Hepatocyte (in vitro differentiated cells): ENCODE results near the gene ORAI2. TPM values are rescaled to one million over a fixed set of nuclear protein-coding genes. Genes with fewer than 3 reads are reported as not detected.

Experiments used
- DNase-seq: peaks from one replicate; pipeline ENCODE4 v3.0.0-alpha.2; 2016; ENCODE audit warnings: low spot score
- H2AFZ ChIP-seq: fragments of 200-600 bp; sonication (generic); 2 replicates; pipeline ENCODE4 v1.6.0; 2016; ENCODE audit warnings: antibody characterized with exemption, mild to moderate bottlenecking
- H3K27ac ChIP-seq: fragments of 200-600 bp; sonication (generic); 2 replicates; pipeline ENCODE4 v1.5.1; 2016; ENCODE audit warnings: mild to moderate bottlenecking
- H3K27me3 ChIP-seq: fragments of 200-600 bp; sonication (generic); 2 replicates; pipeline ENCODE4 v1.6.1; 2016
- H3K36me3 ChIP-seq: fragments of 200-600 bp; sonication (generic); replicated peaks from 2 replicates; pipeline ENCODE4 v1.5.1; 2016; ENCODE audit warnings: low read depth; ENCODE audit not compliant: insufficient read depth
- H3K4me1 ChIP-seq: fragments of 200-600 bp; sonication (generic); 2 replicates; pipeline ENCODE4 v1.5.1; 2016; ENCODE audit warnings: mild to moderate bottlenecking, moderate library complexity; ENCODE audit not compliant: insufficient read depth
- H3K4me2 ChIP-seq: fragments of 200-600 bp; sonication (generic); 2 replicates; pipeline ENCODE4 v1.6.0; 2016
- H3K4me3 ChIP-seq: fragments of 200-600 bp; sonication (generic); 2 replicates; pipeline ENCODE4 v1.5.1; 2016; ENCODE audit warnings: mild to moderate bottlenecking
- H3K79me2 ChIP-seq: fragments of 200-600 bp; sonication (generic); 2 replicates; pipeline ENCODE4 v1.6.0; 2017; ENCODE audit warnings: mild to moderate bottlenecking
- H3K9me2 ChIP-seq: fragments of 200-600 bp; sonication (generic); replicated peaks from 2 replicates; pipeline ENCODE4 v1.6.0; 2017; ENCODE audit warnings: mild to moderate bottlenecking; ENCODE audit not compliant: insufficient read depth
- H3K9me3 ChIP-seq: fragments of 200-600 bp; sonication (generic); 2 replicates; pipeline ENCODE4 v1.5.1; 2016; ENCODE audit warnings: low read depth, mild to moderate bottlenecking
- H4K20me1 ChIP-seq: fragments of 200-600 bp; sonication (generic); 2 replicates; pipeline ENCODE4 v1.6.0; 2016; ENCODE audit warnings: mild to moderate bottlenecking; ENCODE audit not compliant: insufficient read depth, poor library complexity, severe bottlenecking
- EZH2 ChIP-seq: fragments of 200-600 bp; sonication (generic); IDR thresholded peaks from 2 replicates; pipeline ENCODE4 v1.6.1; 2016; ENCODE audit warnings: antibody characterized with exemption, mild to moderate bottlenecking, borderline replicate concordance
- EZH2phosphoT487 ChIP-seq: fragments of 200-600 bp; sonication (generic); IDR thresholded peaks from one replicate; pipeline ENCODE4 v1.6.1; 2018; ENCODE audit warnings: antibody characterized with exemption, mild to moderate bottlenecking, low read depth, moderate library complexity; ENCODE audit not compliant: unreplicated experiment, severe bottlenecking
- WGBS: methylation state at CpG from one replicate; pipeline ENCODE4 v1.1.6; 2016; ENCODE audit warnings: low lambda C conversion rate; ENCODE audit errors: missing lambda C conversion rate; 5-methylcytosine and 5-hydroxymethylcytosine counted together
- polyA plus RNA-seq: library from polyadenylated mRNA; unstranded; fragments of >200 nt; fragmentation: Nextera tagmentation; extraction: Ambion mirVana; gene quantifications from 2 replicates; pipeline ENCODE4 v1.2.1, GENCODE V29; 2016
- total RNA-seq: library from RNA; depleted of rRNA; stranded (reverse); fragments of >200 nt; gene quantifications from 2 replicates; pipeline ENCODE4 v1.2.3, GENCODE V29; 2014
- TF ChIP-seq, protein P1 (sequence below): fragments of 200-600 bp; sonication (generic); IDR thresholded peaks from 2 replicates; pipeline ENCODE4 v1.5.1; 2016; ENCODE audit warnings: antibody characterized with exemption, mild to moderate bottlenecking; ENCODE audit not compliant: poor library complexity

The ORAI2 gene
- total and polyA plus RNA-seq, 2 experiments from 2014 or later = 33.6 to 41.9 TPM

GRCh38 chr7:102415685-102416225 is 17.6 kb upstream of the ORAI2 start:
- H3K27ac ChIP-seq = no peak overlapping the region
- no peak for DNase-seq
- no peak overlapping the region for H3K4me2 ChIP-seq
- no peaks in the 10 kb centered on the region for H3K4me1 ChIP-seq
- H2AFZ ChIP-seq = no peak overlapping the region
- no peaks in the 10 kb centered on the region for H3K9me3 ChIP-seq
- H3K9me2 ChIP-seq = no peaks in the 10 kb centered on the region
- WGBS = 96% methylated on average over 12 of the region's 12 CpGs
- TF ChIP-seq EZH2 (no peak), EZH2phosphoT487 (no peak)
- TF ChIP-seq, protein P1, sequence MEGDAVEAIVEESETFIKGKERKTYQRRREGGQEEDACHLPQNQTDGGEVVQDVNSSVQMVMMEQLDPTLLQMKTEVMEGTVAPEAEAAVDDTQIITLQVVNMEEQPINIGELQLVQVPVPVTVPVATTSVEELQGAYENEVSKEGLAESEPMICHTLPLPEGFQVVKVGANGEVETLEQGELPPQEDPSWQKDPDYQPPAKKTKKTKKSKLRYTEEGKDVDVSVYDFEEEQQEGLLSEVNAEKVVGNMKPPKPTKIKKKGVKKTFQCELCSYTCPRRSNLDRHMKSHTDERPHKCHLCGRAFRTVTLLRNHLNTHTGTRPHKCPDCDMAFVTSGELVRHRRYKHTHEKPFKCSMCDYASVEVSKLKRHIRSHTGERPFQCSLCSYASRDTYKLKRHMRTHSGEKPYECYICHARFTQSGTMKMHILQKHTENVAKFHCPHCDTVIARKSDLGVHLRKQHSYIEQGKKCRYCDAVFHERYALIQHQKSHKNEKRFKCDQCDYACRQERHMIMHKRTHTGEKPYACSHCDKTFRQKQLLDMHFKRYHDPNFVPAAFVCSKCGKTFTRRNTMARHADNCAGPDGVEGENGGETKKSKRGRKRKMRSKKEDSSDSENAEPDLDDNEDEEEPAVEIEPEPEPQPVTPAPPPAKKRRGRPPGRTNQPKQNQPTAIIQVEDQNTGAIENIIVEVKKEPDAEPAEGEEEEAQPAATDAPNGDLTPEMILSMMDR = no peak
- no peaks in the 10 kb centered on the region for H3K36me3 ChIP-seq
- peaks cover 2% of the 10 kb centered on the region for H3K79me2 ChIP-seq
- no peaks in the 10 kb centered on the region for H3K27me3 ChIP-seq
- no peaks in the 10 kb centered on the region for H4K20me1 ChIP-seq
- no peak overlapping the region for H3K4me3 ChIP-seq

DNA sequence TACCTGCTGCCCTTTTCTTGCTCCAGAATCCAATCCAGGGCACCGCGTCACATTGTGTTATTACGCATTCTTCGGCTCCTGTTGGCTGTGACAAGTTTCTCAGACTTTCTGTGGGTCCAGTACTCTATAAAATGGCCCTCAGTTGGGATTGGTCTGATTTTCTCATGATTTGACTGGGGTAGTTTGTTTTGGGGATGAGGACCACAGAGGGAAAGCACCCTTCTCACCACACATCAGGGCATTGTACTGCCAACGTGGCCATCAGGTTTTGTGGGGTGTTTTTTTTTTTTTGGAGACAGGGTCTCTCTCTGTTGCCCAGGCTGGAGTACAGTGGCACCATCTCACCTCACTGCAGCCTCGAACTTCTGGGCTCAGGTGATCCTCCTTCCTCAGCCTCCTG is 17.0 kb upstream of the ORAI2 start:
- DNase-seq = no peak
- Histone ChIP-seq H3K9me3 (no peaks in the 10 kb centered on the region), H2AFZ (no peak overlapping the region), H3K36me3 (no peaks in the 10 kb centered on the region), H3K79me2 (peaks cover 2% of the 10 kb centered on the region), H3K4me2 (no peak overlapping the region), H3K27me3 (no peaks in the 10 kb centered on the region), H3K4me3 (no peak overlapping the region), H3K27ac (no peak overlapping the region), H3K4me1 (no peaks in the 10 kb centered on the region), H3K9me2 (no peaks in the 10 kb centered on the region), H4K20me1 (no peaks in the 10 kb centered on the region)
- no peak for TF ChIP-seq EZH2
- TF ChIP-seq, protein P1 = no peak
- no peak for TF ChIP-seq EZH2phosphoT487
- WGBS = 99% methylated on average over 6 of the region's 6 CpGs

DNA sequence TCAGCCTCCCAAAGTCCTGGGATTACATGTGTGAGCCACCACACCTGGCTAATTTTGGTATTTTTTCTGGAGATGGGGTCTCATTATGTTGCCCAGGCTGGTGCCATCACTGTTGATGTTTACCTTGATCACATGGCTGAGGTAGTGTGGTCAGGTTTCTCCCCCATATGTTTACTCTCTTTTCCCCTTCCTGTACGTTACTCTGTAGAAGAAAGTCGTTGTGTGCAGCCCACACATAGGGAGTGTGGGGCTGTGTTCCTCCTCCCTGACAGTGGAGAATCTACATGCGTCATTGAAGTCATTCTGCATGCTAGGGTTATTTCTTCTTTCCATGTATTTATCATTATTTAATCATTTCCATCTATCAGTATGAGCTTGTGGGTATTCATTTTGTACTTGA is 16.3 kb upstream of the ORAI2 start:
- H3K4me3 ChIP-seq = no peak overlapping the region
- no peaks in the 10 kb centered on the region for H4K20me1 ChIP-seq
- 90% methylated on average over 3 of the region's 3 CpGs for WGBS
- no peaks in the 10 kb centered on the region for H3K27me3 ChIP-seq
- H3K4me2 ChIP-seq = no peak overlapping the region
- H3K9me3 ChIP-seq = no peaks in the 10 kb centered on the region
- DNase-seq = no peak
- no peaks in the 10 kb centered on the region for H3K9me2 ChIP-seq
- H3K4me1 ChIP-seq = no peaks in the 10 kb centered on the region
- no peaks in the 10 kb centered on the region for H3K36me3 ChIP-seq
- peaks cover 2% of the 10 kb centered on the region for H3K79me2 ChIP-seq
- H3K27ac ChIP-seq = no peak overlapping the region
- TF ChIP-seq EZH2 (no peak), EZH2phosphoT487 (no peak)
- TF ChIP-seq, protein P1 = no peak
- no peak overlapping the region for H2AFZ ChIP-seq

- Histone ChIP-seq H3K27ac (no peak overlapping the region), H2AFZ (no peak overlapping the region), H3K4me3 (no peak overlapping the region), H3K9me2 (no peaks in the 10 kb centered on the region), H3K27me3 (no peaks in the 10 kb centered on the region), H3K79me2 (no peaks in the 10 kb centered on the region), H3K4me1 (no peaks in the 10 kb centered on the region), H4K20me1 (no peaks in the 10 kb centered on the region), H3K9me3 (no peaks in the 10 kb centered on the region), H3K36me3 (no peaks in the 10 kb centered on the region), H3K4me2 (no peak overlapping the region)
- no peak for DNase-seq
- TF ChIP-seq EZH2 (no peak), EZH2phosphoT487 (no peak)
- TF ChIP-seq, protein P1 = no peak
- 97% methylated on average over 5 of the region's 5 CpGs for WGBS
Observed at GRCh38 chr7:102418592-102418991, 14.8 kb upstream of the ORAI2 start.
